GM18505 (cell line): ENCODE data around the gene NR0B2.

Experiments
- ATAC-seq: cut with Tn5 transposase; IDR thresholded peaks from one replicate; pipeline ENCODE4 v1.9.1; 2021; ENCODE audit not compliant: unreplicated experiment
- POLR2A ChIP-seq: IDR thresholded peaks from 4 replicates; pipeline ENCODE4 v1.6.1; 2011; ENCODE audit warnings: borderline replicate concordance; ENCODE audit not compliant: insufficient read depth, insufficient read length; ENCODE audit errors: extremely low read depth

Gene NR0B2

DNA sequence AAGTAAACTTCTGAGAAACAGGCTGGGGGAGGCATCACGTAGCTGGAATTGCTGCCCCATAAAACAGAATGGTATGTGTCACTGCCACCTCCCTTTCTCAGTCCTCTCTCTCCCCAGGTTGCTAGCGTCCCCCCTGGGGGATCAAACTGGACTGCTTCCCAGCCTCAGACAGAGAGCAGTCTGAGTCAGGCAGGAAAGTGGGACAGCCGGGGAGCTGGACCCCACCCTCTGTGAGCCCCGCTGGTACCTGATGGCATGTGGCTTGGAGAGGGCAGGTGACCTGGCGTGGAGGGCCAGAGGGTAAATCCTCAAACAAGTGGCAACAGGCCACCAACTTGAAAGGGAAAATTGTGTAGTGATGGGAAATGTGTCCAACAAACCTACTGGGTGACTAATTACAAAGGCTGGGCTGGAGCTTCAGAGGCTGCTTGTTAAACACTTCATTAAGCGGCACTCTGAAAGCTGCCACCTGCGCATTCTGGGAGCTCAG is 51.8 kb downstream of the NR0B2 start:
- no peak for ATAC-seq
- no peak for TF ChIP-seq POLR2A
